Measurements from ENCODE around the gene ADGRL3.
"Not testable (repeated sequence)": the region's sequence is repeated elsewhere in the genome, so short reads cannot be mapped to it uniquely, and the experiment has no call there.

Gene ADGRL3

GRCh38 chr4:61896634-61897033 lies 696.5 kb downstream of the ADGRL3 start:
- DNase-seq (ENCODE audit: low read depth in 2 of 2), result no peak

GRCh38 chr4:61909031-61909430 lies 708.9 kb downstream of the ADGRL3 start:
- no peak for DNase-seq (ENCODE audit: low read depth in 2 of 2)

- DNase-seq (ENCODE audit: low read depth in 2 of 2), result no peak
Measured at GRCh38 chr4:61911313-61911756, 711.2 kb downstream of the ADGRL3 start.

- no peak for DNase-seq (ENCODE audit: low read depth in 2 of 2)
Measured at GRCh38 chr4:61913619-61914018, 713.5 kb downstream of the ADGRL3 start.

GRCh38 chr4:61915501-61915900 lies 715.4 kb downstream of the ADGRL3 start:
- DNase-seq (ENCODE audit: low read depth in 2 of 2), result no peak

GRCh38 chr4:61918507-61918906 lies 718.4 kb downstream of the ADGRL3 start:
- no peak for DNase-seq (ENCODE audit: low read depth in 2 of 2)

GRCh38 chr4:61918987-61919386 lies 718.9 kb downstream of the ADGRL3 start:
- no peak for DNase-seq (ENCODE audit: low read depth in 2 of 2)

GRCh38 chr4:61919561-61919960 lies 719.4 kb downstream of the ADGRL3 start:
- no peak for DNase-seq (ENCODE audit: low read depth in 2 of 2)

GRCh38 chr4:61921920-61922319 lies 721.8 kb downstream of the ADGRL3 start:
- DNase-seq (ENCODE audit: low read depth in 2 of 2), result no peak

- no peak for DNase-seq (ENCODE audit: low read depth in 2 of 2)
Measured at GRCh38 chr4:61922766-61923165, 722.6 kb downstream of the ADGRL3 start.

- DNase-seq (ENCODE audit: low read depth in 2 of 2), result no peak
Measured at GRCh38 chr4:61923179-61923578, 723.1 kb downstream of the ADGRL3 start.

- DNase-seq (ENCODE audit: low read depth in 2 of 2), result no peak
Measured at GRCh38 chr4:61924131-61924530, 724.0 kb downstream of the ADGRL3 start.

GRCh38 chr4:61933527-61933926 lies 733.4 kb downstream of the ADGRL3 start:
- no peak for DNase-seq (ENCODE audit: low read depth in 2 of 2)

- no peak for DNase-seq (ENCODE audit: low read depth in 2 of 2)
Measured at GRCh38 chr4:61934198-61934597, 734.1 kb downstream of the ADGRL3 start.

GRCh38 chr4:61938250-61938846 lies 738.2 kb downstream of the ADGRL3 start:
- no peak for DNase-seq (ENCODE audit: low read depth in 2 of 2)

GRCh38 chr4:61950625-61951024 lies 750.5 kb downstream of the ADGRL3 start:
- no peak for DNase-seq (ENCODE audit: low read depth in 2 of 2)

- no peak for DNase-seq (ENCODE audit: low read depth in 2 of 2)
Measured at GRCh38 chr4:61953386-61953785, 753.3 kb downstream of the ADGRL3 start.

GRCh38 chr4:61958591-61958990 lies 758.5 kb downstream of the ADGRL3 start:
- no peak for DNase-seq (ENCODE audit: low read depth in 2 of 2)

GRCh38 chr4:61959087-61959486 lies 759.0 kb downstream of the ADGRL3 start:
- DNase-seq (ENCODE audit: low read depth in 2 of 2), result no peak

- DNase-seq (ENCODE audit: low read depth in 2 of 2), result no peak
Measured at GRCh38 chr4:61984260-61984909, 784.3 kb downstream of the ADGRL3 start.

- DNase-seq (ENCODE audit: low read depth in 2 of 2), result no peak
Measured at GRCh38 chr4:61985426-61985825, 785.3 kb downstream of the ADGRL3 start.

- DNase-seq (ENCODE audit: low read depth in 2 of 2), result not testable (repeated sequence)
Measured at GRCh38 chr4:61986929-61987328, 786.8 kb downstream of the ADGRL3 start.

GRCh38 chr4:61992351-61992750 lies 792.2 kb downstream of the ADGRL3 start:
- DNase-seq (ENCODE audit: low read depth in 2 of 2), result no peak

- DNase-seq (ENCODE audit: low read depth in 2 of 2), result no peak
Measured at GRCh38 chr4:61994036-61994435, 793.9 kb downstream of the ADGRL3 start.
